HG02970 (cell line): Measurements from ENCODE around the gene ROBO1.
"Not testable (repeated sequence)": the region's sequence is repeated elsewhere in the genome, so short reads cannot be mapped to it uniquely, and the experiment has no call there.

Source experiments
- ATAC-seq: cut with Tn5 transposase; IDR thresholded peaks from one replicate; pipeline ENCODE4 v1.9.1; 2021; ENCODE audit warnings: mild to moderate bottlenecking, moderate library complexity, moderate number of reproducible peaks; ENCODE audit not compliant: unreplicated experiment, low FRiP score

Gene ROBO1

DNA sequence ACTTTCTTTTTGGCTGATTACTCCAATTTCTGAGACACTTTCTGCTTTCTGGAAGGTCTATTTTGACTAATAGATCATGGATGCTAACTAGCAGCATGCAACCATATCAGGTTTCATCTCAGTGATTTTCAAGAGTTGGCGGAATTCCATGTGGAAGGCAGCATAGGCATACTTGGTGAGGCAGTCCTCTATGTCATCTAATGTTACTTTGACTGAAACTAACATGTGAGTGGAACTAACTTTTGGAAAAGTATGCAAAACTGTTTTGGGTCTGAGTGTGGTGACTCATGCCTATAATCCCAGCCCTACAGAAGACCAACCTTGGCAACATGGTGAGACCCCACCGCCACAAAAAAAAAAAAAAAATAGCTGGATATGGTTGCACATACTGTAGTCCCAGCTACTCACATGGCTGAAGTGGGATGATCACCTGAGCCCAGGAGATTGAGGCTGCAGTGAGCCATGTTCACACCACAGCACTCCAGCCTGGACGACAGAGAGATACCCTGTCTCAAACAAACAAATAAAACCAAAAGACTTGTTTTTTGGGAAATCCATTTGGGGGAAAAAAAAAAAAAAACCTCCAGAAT is 1033.7 kb downstream of the ROBO1 start:
- no peak for ATAC-seq

DNA sequence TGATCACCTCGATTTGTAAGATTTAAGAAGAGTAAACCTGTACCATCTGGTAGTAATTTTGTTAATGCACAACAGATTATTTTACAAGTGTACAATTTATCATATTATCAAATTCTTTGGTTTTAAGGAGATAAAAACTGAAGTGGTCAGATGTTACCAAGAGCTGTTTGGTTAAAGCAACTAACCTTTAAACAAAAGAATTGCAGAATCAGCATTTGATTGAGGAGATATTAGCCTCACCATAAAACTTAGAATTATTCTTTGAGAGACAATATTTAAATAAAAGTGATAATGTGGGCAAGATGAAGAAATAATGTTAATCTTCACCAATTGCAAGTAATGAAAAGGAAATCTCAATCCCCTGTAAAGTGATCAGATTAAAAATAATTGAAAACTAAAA is 1034.9 kb downstream of the ROBO1 start:
- no peak for ATAC-seq

DNA sequence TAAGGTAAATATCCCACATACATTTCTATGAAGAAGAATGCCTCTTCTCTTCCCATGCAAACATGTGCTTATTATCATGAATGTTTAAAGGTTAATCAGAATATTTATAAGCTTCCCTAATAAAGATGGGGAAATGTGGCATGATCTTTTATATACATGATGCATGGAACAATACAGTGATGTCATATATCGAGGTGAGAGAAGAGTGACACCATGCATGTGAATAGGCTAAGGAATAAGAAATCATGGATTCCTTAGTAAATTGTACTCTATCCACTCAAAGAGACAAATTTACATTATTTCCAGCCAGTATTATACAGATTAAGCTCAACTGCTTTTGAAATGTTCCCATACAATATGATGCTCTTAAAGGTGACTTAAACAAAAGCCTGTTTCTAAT is 1035.3 kb downstream of the ROBO1 start:
- no peak for ATAC-seq

DNA sequence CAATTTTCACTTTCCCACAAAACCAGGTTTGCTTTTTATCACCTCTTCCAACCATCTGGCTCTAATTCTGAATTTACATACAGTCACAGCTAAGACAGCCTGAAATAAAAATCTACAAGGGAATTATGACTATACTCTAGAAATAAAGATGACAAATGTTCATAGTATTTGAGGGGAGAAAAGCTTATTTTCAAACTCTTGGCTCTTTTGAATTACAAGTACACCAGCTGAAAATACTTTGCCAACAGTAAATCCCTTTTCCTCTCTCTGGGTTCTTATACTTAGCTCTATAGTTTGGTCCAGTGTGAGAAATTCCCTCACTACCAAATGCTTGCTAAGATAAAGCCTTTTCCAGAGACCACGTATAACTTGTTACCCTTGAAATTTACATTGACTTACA is 1037.9 kb downstream of the ROBO1 start:
- ATAC-seq, result no peak

DNA sequence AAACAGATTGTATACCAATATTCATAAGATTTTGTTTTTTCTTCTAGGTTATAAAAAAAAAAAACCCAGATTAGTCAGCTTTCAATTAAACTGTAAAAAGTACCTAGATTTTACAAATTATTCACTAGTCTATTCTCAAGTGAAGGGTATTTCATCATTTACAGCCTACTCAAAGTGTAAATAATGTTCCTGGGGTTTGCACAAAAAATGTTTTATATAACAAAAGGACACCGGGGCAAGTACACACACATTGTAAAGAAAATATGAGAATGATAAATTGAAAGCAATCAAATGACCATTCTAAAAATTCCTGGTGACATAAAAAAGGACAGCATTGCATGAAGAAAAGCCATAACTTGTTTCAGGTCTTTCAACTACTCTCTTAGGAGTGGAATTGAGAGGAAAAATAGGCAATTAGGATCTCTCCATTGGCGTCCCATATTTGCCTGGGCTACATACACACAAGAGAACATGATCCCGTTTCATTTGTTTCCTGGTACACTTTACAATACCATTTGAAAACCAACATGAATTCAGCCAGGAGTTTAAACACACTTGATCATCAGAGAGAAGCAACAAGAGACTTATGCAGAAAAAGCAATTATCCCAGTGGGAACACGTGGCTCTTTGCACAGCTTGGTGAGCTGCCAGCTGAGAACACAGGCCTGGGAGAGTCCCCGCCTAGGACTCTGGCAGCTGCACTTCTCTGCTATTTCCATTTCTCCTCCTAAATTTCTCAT is 1039.2 kb downstream of the ROBO1 start:
- ATAC-seq, result no peak

DNA sequence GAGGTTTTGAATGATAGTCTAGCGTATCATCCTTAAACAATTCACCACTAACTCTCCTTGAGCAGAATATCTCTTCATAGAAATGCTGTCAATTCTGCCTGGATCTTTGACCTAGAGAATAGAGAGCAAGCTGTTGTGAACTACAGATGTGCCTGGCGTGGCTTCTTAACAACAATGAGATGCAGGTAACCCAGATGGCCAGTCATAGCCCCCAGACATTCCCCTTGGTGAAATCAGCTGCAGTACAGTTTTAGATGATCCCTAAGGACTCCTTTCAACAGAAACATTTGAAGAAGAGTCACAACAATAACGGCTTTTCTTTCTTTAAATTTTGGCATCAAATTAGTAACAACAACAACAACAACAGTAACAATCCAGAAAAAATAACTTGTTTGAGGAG is 1041.3 kb downstream of the ROBO1 start:
- ATAC-seq, result no peak

DNA sequence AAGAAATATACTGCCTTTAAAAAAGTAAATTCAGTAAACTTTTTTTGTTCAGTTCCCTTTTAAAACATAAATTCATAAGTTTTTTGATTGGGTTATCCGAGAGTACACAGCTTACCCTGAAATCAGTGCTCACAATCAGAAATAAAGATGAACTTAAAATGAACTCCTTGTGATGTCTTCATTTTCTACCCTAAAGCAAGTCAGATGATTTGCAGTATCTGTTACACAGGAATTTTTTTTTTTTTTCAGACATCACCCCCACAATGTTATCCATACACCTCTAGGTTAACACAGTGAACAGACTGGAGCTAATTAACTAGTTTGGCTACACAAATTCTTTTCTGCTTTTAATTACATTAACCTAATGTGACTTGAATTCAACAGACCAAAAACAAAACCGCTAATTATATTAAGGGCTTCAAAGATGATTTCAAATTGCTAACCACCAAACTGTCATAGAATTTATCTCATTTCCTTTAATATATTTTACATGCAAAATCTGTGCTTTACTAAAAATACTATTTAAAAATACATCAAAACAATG is 1042.0 kb downstream of the ROBO1 start:
- no peak for ATAC-seq

DNA sequence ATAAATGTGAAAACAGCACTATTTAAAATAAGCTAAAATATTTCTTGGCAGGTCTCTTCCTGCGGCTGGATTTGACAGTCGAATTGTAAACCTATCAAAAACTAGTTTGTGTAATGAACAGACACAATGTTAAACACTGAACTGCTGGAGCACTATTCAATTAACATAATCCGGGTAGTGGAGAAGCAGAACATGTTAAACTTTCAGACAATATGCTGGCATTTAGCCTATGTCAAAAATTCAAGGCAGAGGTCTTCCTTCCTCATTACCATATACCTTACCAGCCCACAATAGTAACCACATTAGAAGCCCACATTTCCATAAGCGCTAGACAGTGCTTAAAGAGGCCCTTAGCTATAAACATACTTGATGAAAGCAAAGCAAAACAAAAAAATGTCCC is 1042.9 kb downstream of the ROBO1 start:
- no peak for ATAC-seq

DNA sequence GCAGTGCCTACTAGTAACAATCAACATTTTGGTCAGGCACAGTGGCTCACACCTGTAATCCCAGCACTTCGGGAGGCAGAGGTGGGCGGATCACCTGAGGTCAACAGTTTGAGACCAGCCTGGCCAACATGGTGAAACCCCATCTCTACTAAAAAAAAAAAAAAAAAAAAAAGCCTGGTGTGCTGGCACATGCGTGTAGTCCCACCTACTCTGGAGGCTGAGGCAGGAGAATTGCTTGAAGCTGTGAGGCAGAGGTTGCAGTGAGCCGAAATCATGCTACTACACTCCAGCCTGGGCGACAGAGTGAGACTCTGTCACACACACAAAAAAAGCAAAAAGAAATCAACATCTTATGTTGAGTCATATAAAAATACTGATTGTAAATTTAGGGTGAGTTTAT is 1043.4 kb downstream of the ROBO1 start:
- ATAC-seq, result not testable (repeated sequence)

DNA sequence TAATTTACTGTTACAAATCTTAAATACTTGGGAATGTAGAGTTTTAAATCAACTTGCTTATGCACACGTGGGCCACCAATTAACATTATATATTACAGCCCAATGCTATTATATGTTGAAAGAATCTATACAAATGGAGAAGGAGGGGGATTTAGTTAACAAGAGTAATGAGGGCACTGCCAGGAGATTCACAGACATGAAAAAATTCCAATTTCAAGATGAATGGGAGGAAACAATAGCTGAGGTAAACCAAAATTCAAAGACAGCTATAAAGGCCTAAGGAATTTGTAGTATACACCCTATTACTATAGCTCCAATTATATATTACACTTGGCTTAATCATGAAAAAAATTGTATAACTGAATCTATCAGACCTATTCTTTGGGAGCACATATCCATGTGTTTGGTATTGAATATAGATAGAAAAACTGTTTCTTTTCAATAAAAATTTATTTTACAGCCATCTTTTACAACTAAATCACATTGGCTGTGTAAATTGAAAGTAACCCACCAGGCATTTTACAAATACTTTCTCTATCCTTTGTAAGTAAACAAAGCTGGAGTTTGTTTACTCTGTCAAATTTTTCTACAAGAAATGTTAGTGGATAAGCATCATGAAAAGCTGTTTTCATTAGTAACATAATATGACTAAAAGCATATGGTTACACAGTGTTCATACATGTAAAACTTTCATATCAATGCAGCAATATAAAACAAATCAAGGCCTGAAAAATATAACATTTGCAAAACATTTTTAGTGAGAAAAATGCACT is 1045.8 kb downstream of the ROBO1 start:
- ATAC-seq, result no peak

DNA sequence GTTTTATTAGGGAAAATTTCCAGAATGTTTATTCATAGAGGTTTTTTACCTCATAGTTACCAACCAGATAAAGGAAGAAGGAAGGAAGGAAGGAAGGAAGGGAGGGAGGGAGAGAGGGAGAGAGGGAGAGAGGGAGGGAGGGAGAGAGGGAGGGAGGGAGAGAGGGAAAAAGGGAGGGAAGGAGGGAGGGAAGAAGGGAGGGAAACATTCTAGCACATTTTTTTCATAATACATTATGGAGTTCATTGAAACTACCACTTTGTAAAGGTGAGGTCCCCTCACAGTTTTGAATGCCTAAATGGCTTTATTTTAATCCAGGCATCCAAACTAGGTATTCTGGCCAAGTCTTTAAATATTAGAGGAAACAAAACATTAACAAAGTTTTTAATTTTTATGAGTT is 1049.1 kb downstream of the ROBO1 start:
- ATAC-seq, result no peak

DNA sequence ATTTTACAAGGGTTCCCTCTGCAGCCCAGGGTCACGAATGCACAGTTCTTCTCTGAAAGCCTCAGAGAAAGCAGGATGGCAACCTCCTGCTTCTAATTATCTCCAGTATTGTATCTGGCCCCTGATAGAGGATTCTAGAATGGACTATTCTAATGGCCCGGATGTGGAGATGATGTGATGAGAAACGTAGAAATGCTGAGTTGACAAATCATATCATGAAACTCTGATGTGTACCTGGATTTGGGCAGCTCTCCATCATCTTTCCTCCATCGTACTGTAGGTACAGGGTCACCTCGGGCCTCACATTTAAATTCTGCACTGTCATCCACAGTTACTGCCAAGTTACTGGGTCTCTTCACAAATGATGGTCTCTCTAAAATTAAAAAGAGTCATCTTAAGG is 1050.8 kb downstream of the ROBO1 start:
- ATAC-seq, result no peak

DNA sequence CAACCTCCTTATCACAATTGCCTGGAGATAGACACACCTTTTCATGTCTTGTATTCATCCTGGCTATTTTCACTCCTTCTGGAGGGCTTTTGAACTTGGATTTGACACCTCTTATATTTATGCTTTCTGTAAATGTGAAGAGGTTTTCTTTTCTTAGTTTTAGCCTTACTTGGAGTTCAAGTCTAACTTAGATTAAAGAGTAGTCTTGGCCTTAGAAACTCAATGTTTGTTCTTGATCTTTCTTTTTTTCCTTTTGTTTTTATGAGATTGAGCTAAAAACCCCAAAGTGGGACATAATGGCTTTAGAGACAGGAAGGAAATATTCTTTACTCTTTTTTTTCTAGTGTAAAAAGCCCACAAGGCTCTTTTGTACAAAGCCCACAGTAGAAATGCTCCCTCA is 1054.9 kb downstream of the ROBO1 start:
- no peak for ATAC-seq

DNA sequence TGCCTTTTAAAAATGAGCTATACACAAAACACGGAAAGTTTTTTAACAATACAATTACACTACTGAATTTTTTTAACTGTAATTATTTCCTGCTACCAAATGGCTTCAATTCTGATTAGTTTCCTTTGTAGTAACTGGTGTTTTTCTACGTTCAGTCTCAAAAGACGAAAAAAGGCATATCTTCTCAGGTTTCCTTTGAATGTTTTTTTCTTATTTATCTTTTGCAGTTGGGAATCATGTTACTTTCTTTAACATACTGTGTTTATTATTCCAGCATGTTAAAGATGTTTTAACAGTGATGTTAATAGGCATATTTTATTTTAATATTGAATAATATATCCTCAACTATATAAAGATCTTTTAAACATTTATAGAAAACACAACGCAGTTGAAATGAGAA is 1055.5 kb downstream of the ROBO1 start:
- no peak for ATAC-seq

DNA sequence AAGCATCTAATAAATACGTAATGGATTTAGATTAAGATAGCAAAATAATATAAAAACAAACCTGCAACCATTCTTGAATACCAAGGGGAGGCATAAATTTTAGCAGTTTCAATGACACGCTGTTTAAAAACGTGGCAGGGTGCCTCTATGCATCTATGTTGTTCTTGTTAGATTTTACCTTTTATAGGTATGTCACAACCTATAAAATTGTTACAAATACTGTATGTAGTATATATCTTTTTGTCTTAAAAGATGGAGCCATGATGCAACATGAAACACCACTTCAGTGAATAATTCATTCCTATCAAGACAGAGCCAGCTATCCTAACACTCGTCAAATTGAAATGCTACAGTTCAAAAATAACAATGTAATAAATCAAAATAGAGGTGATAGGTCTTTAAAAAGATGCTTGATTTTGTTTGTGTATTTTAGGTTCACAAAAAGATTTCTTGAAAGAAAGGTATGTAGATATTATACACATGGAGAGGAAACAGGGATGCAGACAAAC is 1059.2 kb downstream of the ROBO1 start:
- no peak for ATAC-seq

DNA sequence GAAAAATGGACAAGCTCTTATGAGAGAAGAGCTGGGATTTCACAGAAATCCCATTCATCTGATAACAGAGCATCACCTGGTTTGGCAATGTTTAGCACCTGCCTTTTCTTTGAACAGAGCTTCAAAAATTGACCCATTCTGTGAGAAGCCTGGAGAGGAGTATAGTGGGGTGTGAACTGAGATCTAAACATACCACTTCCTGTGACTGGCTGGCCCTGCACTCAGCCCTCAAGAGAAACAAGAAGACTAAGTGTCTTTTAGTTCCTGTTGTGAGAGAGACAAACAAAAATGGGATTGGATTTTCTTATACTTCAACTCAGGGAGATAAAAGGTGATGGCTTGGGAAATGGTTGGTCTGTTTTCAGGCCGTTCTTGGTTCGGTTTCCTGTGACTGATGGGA is 1060.2 kb downstream of the ROBO1 start:
- no peak for ATAC-seq

DNA sequence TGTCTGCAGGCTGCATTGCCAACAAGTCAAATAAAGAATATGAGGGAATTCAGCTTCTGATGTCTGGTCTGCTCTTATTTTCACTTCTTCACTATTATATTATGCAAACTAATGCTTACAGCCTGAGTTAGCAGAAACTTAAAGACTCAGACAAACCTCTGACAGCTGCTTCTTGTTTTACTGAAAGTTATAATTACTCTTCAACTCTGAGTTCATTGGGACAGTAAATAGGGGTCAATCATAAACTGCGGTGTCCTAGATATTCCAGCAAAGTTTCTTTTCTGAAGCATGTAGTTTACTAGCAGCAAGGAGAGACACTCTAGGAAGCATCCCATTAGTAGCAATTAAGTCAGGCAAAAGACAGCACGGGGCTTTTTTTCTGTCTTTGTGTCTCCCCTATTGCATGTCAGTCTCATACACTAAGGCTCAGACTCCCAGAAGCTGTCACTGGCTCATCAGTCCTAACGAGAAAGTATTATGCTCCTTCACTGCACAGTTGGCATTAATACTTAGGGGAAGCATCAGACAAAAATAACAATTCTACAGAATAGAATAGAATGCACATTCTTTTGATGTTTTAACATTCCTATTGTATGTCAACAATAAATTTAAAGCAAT is 1060.8 kb downstream of the ROBO1 start:
- ATAC-seq, result no peak

DNA sequence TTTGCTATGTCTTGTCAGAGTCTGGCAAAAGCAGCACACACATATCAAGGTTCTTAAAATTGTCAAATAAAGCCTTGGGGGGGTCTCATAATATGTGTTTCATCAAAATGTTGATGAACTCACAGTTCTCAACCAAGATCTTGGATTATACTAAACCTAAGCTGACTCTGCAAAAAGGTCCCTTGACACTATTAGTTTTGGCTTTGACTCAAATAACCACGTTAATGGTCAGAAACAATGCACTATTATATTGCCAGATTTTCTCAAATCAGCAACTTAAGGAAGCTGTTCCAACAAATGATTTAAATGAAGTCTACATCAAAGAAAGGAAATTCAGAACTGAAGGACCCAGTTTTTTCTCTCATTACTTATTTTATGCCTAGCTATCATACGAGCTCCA is 1063.9 kb downstream of the ROBO1 start:
- ATAC-seq, result no peak

DNA sequence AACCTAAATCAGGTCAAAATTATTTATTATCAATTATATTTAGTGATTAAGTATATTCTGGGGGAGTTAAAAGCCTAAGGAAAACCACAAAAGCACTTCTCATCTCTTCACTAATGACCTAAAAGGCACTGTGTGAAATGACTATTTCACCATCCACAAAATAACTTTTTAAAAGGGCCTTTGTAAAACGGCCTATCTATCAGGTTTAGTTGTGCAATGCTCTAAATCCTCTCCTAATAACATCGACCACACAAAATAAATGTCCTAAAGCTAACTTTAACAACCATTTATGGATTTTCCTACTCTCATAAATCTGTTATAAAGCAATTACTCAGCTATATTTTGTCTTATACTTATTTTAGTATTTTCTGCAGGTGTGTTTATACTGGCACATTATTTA is 1066.3 kb downstream of the ROBO1 start:
- no peak for ATAC-seq

DNA sequence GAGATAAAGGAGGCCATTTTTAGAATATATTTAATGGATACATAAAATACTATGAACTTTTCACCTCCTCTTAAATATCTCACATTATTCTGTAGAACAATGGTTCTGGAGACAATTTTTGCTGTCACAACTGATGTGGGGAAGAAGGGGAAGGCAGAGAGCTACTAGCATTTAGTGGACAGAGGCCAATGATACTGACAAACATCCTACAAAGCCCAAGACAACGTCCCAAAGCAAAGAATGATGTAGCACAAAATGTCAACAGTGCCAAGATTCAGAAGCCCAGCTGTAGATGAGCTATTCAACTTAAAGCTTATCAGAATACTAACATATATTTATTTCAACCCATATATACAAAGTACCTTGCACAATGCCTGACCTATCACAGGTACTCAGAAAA is 1069.4 kb downstream of the ROBO1 start:
- ATAC-seq, result no peak

DNA sequence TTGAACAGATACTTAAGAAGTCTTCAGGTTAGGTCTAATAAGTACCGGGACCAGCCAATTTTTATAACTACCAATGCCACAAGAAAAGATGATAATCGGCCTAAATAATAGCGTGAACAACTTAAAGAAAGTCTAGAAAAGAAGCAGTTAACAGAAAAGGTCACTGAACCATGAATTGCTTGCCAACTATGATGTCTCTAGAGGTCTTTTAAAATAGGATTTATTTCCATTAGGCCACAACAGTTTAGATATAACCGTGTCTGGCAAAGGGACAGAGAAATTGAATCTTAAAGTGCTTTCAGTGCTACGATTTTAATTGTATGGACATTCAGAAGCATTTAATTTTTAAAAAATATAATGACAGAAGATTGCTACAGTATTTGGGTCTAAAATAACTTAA is 1070.4 kb downstream of the ROBO1 start:
- no peak for ATAC-seq
